ENCODE data around the gene CASP2. TPM values are rescaled to one million over a fixed set of nuclear protein-coding genes. Genes with fewer than 3 reads are reported as not detected.
A peak's percentile ranks its signal among the peaks of the same experiment; 100 is the strongest.

The CASP2 gene
- total RNA-seq, 1 donor from 2014 or later = 8.4 TPM

- no peak for ATAC-seq
- no peak for DNase-seq (ENCODE audit: low spot score)
Observed at GRCh38 chr7:143325240-143325639, 37.1 kb downstream of the CASP2 start.

GRCh38 chr7:143327903-143328302, 39.8 kb downstream of the CASP2 start:
- no peak for DNase-seq (ENCODE audit: low spot score)
- ATAC-seq = no peak

- no peak for DNase-seq (ENCODE audit: low spot score)
- ATAC-seq = peak; percentile 33
Observed at GRCh38 chr7:143329471-143330170, 41.5 kb downstream of the CASP2 start.

- no peak for ATAC-seq
- DNase-seq (ENCODE audit: low spot score) = no peak
Observed at GRCh38 chr7:143331179-143331801, 43.1 kb downstream of the CASP2 start.

- ATAC-seq (no peak), DNase-seq (ENCODE audit: low spot score) (no peak)
Observed at GRCh38 chr7:143334244-143334643, 46.1 kb downstream of the CASP2 start.

GRCh38 chr7:143337216-143337615, 49.1 kb downstream of the CASP2 start:
- ATAC-seq (no peak), DNase-seq (ENCODE audit: low spot score) (no peak)

- no peak for ATAC-seq
Observed at GRCh38 chr7:143341842-143342241, 53.7 kb downstream of the CASP2 start.

GRCh38 chr7:143343596-143343995, 55.4 kb downstream of the CASP2 start:
- DNase-seq (ENCODE audit: low spot score) (no peak), ATAC-seq (no peak)

More at GRCh38 chr7:143341842-143342241, 53.7 kb downstream of the CASP2 start:
- DNase-seq (ENCODE audit: low spot score) = no peak

GRCh38 chr7:143345428-143345900, 57.3 kb downstream of the CASP2 start:
- ATAC-seq (peak; percentile 63), DNase-seq (ENCODE audit: low spot score) (no peak)

- DNase-seq (ENCODE audit: low spot score) = no peak
Observed at GRCh38 chr7:143346018-143346417, 57.9 kb downstream of the CASP2 start.

GRCh38 chr7:143347950-143348349, 59.8 kb downstream of the CASP2 start:
- ATAC-seq (no peak), DNase-seq (ENCODE audit: low spot score) (no peak)

More at GRCh38 chr7:143346018-143346417, 57.9 kb downstream of the CASP2 start:
- ATAC-seq = no peak

GRCh38 chr7:143351060-143351459, 62.9 kb downstream of the CASP2 start:
- no peak for ATAC-seq
- no peak for DNase-seq (ENCODE audit: low spot score)

- ATAC-seq = no peak
Observed at GRCh38 chr7:143351574-143351973, 63.4 kb downstream of the CASP2 start.

GRCh38 chr7:143352531-143353002, 64.4 kb downstream of the CASP2 start:
- DNase-seq (ENCODE audit: low spot score) (peak; percentile 68), ATAC-seq (peak; percentile 97)

More at GRCh38 chr7:143351574-143351973, 63.4 kb downstream of the CASP2 start:
- no peak for DNase-seq (ENCODE audit: low spot score)

- DNase-seq (ENCODE audit: low spot score) (no peak), ATAC-seq (no peak)
Observed at GRCh38 chr7:143354376-143354775, 66.2 kb downstream of the CASP2 start.

- ATAC-seq = no peak
Observed at GRCh38 chr7:143354965-143355364, 66.8 kb downstream of the CASP2 start.

GRCh38 chr7:143355450-143356385, 67.6 kb downstream of the CASP2 start:
- DNase-seq (ENCODE audit: low spot score) (no peak), ATAC-seq (no peak)

More at GRCh38 chr7:143354965-143355364, 66.8 kb downstream of the CASP2 start:
- DNase-seq (ENCODE audit: low spot score) = no peak

GRCh38 chr7:143356414-143357050, 68.4 kb downstream of the CASP2 start:
- DNase-seq (ENCODE audit: low spot score) (no peak), ATAC-seq (no peak)
